Measurements from ENCODE around the gene TMCC3.

- no peak for TF ChIP-seq RFX5 (IDR thresholded peaks at IDR 0.05; ENCODE audit: low read depth, low read length)
- no peak for TF ChIP-seq ZNF773 (CRISPR knock-in tag; IDR thresholded peaks at IDR 0.05; ENCODE audit: borderline replicate concordance)
- TF ChIP-seq HNF1A (IDR thresholded peaks at IDR 0.05; ENCODE audit: low read depth) = no peak
- TF ChIP-seq HNF1A (CRISPR knock-in tag; IDR thresholded peaks at IDR 0.05; ENCODE audit: borderline replicate concordance) = no peak
- TF ChIP-seq MTA1 (CRISPR knock-in tag; IDR thresholded peaks at IDR 0.05; ENCODE audit: borderline replicate concordance) = no peak
- TF ChIP-seq RAD21 (CRISPR knock-in tag; IDR thresholded peaks at IDR 0.05) = no peak
- TF ChIP-seq SIN3A (IDR thresholded peaks at IDR 0.05; ENCODE audit: borderline replicate concordance, low read depth, low read length) = no peak
These were observed 58.3 kb downstream of the TMCC3 start for GRCh38 chr12:94592080-94592479.
